GM21528 (cell line): ENCODE measurements around the gene TAGLN2.
A peak's percentile ranks its signal among the peaks of the same experiment; 100 is the strongest.
"Not testable (repeated sequence)": the region's sequence is repeated elsewhere in the genome, so short reads cannot be mapped to it uniquely, and the experiment has no call there.

Experiments used
- ATAC-seq: cut with Tn5 transposase; IDR thresholded peaks from one replicate; pipeline ENCODE4 v1.9.1; 2021; ENCODE audit warnings: mild to moderate bottlenecking, moderate library complexity; ENCODE audit not compliant: unreplicated experiment, low FRiP score

TAGLN2 gene

DNA sequence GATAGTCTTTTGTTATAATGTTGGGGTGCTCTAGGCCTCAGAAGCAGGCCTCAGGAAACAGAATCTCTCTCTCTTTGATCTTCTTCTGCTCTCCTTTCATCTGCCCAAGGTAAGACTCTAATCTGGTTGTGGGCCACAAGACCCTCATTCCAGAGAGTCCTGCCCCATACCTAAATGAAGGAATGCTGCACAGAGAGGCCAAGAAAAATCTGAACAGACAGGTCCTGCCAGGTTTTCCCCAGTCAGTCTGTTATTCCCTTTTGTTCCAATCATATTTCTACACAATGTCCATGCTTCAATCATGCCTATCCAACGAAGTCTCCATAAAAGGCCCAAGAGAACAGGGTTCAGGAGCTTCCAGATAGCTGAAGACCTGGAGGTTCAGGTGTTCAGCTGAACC is 18.3 kb downstream of the TAGLN2 start:
- no peak for ATAC-seq

DNA sequence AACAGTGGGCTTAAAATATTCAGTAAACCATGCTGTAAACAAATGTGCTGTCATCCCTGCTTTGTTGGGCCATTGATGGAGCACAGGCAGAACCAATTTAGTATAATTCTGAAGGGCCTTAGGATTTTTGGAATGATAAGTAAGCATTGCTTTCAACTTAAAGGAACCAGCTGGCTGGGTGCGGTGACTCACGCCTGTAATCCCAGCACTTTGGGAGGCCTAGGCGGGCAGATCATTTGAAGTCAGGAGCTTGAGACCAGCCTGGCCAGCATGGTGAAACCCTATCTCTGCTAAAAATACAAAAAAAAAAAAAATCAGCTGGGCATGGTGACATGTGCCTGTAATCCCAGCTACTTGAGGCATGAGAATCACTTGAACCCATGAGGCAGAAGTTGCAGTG is 21.3 kb downstream of the TAGLN2 start:
- ATAC-seq = not testable (repeated sequence)

DNA sequence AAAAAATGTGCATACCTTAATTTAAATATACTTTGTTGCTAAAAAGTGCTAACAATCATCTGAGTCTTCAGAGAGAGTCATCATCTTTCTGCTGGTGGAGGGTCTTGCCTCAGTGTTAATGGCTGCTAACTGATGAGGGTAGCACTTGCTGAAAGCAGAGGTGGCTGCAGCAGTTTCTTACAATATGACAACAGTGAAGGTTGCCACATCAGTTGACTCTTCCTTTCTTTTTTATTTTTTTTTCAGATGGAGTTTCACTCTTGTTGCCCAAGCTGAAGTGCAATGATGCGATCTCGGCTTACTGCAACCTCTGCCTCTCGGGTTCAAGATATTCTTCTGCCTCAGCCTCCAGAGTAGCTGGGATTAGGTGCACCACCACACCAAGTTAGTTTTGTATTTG is 22.8 kb downstream of the TAGLN2 start:
- ATAC-seq = no peak

DNA sequence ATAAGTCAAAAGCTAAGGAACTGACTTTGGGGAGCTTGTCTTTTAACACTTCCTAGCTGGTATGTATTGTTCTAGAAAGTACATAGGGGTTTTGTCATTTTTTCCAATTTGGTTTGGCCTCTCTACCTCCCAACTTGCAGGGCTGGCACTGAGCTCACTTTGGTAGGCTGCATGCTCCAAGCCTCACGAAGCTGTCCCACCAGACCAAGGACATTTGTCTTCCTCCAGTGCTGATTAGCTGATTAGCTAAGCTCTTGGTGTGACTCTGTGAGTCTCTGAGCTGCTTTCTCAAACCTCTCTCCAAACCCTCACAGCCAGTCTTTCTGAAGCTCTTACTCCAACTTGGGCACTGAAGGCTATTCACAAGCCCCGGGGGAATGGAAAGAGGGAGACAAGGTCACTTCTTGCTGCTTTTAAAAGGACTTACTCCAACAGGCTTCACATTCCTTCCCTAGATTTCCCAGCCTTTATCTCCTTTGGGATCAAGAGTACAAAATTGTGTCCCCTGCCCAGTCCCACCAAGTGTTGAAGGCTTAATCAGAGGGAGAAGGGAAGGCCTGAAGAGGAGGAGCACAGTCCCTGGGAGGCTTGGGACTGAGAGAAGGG is 24.4 kb downstream of the TAGLN2 start:
- no peak for ATAC-seq

DNA sequence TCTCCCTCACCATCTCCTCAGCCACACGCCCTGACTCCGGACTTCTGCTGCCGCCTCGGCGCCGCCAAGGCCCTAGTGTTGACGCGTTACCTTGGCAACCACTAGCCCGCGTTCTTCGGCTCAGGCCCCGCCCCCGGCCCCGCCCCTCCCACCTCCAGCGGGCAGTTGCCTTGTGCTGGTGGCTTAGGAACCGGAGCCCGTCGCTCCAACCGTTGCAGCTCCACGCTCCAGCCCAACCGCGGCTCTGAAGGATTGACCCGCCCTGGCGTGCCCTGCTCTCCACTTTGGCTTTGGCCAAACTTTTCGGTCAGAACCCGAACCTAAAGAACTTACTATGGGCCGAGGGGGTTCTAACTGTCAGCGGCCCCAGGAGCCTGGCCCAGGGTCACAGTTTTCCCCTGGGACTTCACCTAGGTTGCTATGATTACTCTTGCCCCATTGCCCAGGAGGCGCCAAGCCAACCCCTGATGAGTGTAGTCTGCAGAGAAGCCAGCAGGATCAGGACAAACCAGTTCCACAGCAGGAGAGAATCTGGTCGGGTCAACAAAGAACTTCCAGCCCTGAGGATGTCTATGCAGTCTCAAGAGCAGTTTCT is 25.1 kb downstream of the TAGLN2 start, which contains the start of gene CFAP45:
Gene CFAP45 (minus strand): TSS at position 80 of the 595 bp plus-strand sequence. CDS start 67 bp downstream, at position 13.
- no peak for ATAC-seq

DNA sequence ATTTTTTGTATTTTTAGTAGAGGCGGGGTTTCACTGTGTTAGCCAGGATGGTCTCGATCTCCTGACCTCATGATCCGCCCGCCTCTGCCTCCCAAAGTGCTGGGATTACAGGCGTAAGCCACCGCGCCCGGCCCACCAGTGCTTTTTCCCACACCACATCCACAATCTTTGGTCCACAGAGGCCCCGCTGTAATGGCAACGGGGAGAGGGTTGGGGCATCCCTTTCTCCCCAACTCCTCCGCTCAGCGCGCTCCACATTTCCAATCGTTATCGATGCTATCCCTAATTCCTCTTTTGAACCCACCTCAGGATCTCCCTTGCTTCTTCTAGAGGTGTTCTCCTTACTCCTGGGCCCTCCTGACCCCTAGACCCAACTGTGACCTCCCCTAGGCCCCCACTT is 25.7 kb downstream of the TAGLN2 start:
- ATAC-seq = not testable (repeated sequence)

DNA sequence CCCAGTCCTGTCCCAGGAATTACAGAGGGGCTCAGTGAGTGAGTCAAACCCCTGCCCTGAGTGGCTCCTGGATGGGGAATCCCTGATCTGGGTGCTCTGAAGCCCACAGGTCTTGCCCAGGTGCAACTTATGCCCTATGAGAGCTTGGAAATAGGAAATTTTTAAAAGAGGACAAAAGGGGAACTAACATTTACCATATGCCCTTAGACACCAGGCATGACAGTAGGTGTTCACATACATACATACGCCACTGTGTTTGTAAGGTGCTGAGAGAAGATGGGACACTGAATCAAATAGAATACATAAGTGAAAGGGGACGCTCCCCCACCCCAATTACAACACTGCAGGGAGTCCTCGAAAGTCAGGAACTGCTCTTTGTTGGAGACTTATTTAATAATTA is 26.8 kb downstream of the TAGLN2 start:
- ATAC-seq = no peak

DNA sequence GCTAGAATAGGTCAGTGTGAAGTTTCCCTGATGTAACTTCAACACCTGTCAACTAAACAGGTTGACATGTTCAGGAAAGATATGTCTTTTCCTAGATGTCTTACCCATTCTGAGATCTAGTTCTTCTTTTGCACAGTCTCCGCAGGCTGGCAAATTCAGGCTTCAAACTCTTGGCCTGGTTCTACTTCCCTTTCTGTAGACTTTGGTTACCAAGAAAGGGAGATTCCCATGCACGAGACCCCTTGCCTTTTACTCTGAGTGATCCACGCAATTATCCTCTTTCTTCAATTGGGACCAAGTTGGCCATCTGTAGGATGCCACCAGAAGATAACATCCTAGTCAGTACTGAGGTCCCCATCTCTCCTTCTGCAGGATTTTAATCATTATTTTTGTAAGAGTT is 27.3 kb downstream of the TAGLN2 start:
- no peak for ATAC-seq

DNA sequence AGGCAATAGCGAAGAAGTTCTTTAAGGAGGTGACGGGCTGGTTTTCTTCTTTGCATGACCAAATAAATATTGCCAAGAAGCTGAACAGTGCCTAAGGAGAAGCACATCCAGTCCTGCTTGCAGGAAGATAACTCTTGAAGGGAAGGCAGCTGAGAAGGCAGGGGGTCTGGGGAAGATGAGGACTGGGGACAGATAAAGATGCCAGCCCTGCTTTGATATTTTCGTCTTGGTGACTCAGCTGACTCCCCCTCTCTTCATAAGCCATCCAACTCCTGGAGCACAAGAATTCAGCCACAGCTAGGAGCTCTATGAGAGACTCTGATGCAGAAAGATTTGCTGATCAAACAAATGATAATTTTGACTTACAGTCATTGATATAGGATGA is 28.8 kb downstream of the TAGLN2 start:
- ATAC-seq = no peak

DNA sequence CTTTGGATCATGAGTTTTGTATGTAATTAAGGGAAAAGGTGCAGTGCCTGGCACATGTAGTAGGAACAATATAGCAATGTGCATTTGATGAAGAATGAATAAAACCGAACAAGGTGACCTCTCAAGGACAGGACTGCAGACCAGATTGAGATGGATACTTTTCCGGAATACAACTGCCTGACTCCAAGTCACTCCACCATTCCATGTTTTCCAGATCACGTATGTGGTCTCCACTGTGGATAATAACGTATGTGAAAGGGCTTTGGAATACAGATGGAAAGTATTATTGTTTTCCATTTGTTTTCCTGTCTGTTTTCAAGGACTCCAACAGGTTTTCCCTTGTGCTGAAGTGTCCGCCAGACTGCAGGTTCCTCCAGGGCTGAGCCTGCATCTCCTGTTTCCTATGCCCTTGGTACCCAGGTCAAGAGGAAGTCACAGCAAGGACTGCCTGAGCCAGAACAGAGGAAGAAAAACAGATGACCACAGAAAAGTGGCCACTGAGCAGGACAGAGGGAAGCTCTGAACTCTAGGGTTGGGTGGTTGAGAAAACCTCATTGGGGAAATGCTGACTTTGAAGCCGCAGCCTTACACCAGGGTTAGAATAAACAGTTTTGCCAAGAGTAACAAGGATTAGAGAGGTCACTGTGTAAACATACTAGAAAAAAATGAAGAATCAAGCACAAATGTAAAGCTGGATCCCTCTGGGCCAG is 29.3 kb downstream of the TAGLN2 start:
- no peak for ATAC-seq

DNA sequence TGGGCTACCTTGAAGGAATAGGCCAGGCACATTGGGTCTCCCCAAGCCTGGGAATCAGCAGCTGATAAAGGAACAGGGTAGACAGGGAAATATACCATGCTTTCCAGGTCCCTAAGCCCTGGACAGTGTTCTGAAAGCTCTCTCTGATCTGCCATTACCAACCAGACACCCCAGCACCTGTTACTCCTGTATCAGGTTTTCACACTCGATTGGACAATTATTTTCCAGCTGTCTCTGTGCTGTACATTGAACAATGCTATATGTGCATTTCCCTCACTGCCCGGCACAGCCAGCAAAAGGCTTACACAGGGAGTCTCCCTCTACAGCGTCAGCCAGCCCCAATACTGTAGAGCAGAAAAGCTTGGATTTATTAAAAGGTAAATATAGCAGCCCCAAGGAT is 30.0 kb downstream of the TAGLN2 start:
- no peak for ATAC-seq

DNA sequence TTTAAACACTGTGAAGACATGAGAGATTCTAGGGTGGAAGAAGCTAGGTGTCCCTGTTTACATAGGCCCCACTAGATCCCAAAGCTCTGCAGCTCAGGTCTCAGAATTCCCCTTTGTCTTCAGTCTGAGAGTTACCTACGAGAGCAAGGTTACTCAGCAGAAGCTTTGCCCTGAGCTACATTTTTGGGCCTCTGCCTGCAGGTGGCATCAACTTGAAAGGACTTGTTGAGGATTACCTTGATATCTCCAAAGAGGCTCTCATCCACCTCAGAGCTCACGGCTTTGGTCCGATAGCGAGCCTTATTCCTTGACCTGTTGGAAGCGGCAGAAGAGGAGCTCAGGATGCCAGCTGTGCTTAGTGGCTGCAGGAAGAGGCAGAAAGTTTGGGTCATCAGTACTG is 32.4 kb downstream of the TAGLN2 start:
- ATAC-seq = no peak

DNA sequence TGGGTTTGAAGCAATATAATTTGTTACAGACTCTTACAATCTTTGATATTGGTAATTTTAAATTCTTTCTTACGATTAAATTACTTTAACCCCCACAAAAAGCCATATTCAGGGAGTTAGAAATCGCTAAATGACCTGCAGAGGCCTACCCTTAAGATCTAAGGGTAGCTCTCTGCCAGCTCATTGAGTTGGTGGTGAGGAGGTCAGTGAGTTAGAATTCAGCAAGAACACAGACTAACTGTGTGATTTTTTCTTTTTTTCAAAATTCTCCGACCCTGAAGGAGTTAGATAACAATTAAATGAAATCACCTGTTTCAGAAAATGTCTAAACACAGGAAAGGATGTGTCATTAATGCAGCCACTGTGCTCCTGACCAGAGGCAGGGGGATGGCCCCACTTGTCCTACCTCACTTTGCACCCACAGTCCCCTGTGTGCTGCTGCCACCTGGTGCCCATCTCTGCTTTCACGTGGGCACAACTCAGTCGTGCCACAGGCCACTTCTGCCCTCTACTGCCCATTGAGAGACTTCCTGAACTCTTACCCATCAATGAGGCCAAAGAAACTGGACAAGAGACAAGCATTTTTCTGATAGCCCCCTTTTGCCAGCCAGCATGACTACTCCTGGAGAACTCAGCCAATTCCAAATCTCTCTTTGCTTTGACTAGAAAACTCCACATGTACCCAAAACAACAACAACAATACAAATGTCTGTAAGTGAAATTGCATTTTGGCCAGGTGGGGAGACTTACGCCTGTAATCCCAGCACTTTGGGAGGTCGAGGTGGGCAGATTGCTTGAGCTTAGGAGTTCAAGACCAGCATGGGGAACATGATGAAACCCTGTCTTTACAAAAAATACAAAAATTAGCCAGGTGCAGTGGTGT is 33.8 kb downstream of the TAGLN2 start:
- peak; percentile 62 for ATAC-seq

DNA sequence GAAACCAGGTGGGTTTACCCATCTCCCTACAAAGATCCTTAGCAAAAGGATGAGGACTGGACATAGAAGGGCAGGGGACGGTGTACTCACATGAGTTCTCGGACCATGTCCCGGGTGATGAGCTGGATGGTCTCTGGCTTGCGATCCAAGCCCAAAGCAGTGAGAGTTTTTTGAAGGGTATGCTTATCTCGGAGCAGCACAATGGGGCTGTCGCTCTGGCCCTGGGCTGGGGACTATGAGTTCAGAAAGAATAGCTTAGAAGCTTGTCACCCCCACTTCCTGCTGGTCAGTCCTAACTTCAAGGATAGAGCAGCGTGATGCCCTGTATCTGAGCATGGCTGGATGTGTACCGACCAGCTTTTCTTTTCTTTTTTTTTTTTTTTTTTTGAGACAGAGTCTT is 34.9 kb downstream of the TAGLN2 start:
- ATAC-seq = no peak

DNA sequence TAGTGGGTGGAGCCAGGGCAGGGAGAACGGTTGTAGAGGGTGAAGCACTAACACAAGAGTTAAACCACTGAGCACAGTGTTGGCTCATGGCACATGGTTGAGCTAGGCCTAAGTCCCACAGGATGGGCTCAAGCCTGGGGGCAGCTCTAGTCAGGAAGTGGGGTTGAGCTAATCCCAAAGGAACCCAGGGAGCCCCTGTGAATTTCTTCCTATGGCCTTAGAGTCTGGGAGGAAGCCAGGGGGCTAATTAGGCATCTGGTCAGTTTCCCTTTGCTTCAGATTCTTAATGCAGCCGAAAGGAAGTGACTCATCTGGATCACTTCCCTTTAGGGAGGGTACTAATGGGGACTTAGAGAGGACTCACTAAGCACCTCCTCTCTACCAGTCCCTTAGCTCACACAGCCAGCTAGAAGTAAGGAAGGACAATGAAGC is 35.5 kb downstream of the TAGLN2 start:
- ATAC-seq = peak; percentile 91

DNA sequence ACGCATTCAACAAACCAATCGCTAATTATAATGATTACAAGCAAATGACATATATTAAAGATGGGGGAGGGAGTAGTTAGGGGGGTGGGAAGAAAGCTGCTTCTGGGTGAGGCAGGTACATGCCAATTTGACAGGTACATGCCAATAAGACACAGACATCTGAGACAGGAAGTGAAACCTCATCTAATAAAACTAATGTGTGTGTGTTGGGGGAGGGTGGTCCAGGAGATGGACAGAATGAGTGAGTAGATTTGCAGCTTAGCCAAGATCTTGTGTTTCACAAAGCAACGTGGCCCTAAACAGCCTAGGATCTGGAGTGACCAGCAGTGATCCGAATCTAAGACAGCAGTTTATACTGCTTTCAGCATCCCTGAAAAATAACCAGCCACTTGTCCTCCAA is 36.1 kb downstream of the TAGLN2 start:
- no peak for ATAC-seq

DNA sequence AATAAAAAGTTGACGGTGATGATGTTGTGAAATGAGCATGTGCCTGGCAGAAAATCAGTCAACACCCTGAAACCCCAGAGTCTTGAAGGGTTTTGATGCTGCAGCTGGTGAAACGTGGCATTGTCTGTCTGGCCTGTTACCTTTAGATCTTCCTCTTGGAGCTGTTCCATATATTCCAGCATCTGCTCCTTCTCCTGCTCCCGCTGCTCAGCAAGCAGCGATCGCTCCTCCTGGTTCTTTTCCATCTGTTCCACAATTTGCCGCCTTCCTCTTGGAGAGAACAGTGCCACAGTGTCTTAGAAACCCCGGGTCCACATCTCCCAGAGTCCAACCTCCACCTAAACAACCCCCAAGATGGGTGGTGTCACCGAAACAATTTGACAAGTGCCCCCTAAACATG is 41.0 kb downstream of the TAGLN2 start:
- ATAC-seq = no peak

DNA sequence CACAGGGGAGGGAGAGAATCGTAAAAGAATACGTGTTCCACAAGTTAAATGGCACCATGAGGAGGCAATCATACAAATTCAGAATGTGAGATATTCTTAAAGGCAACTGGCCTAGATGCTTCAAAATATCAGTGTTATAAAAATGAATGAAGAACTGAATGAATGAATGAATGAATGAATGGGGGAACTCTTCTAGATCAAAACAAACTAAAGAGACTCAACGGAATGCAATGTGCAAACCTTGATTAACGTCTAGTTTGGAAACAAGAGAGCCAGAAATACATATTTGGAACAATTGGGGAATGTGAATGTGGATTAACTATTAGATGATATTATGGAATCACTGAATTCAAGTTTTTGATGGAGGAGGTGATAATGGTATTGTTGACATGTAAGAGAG is 42.2 kb downstream of the TAGLN2 start:
- no peak for ATAC-seq

DNA sequence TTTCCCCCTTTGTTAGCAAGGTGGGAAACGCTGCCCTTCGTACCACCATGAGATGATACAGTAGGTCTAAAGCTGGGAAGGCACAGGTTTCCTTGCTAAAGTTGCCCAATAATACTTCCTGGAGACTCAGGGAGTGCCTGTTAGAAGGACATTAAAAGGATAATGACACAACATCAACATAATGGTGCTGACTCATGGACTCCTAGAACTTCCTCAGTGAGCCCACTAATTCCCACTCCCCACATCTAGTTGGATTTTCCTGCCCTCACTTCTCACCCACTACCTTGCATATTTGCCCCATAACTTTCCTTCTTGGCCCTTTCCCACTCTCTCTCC is 42.8 kb downstream of the TAGLN2 start:
- no peak for ATAC-seq

DNA sequence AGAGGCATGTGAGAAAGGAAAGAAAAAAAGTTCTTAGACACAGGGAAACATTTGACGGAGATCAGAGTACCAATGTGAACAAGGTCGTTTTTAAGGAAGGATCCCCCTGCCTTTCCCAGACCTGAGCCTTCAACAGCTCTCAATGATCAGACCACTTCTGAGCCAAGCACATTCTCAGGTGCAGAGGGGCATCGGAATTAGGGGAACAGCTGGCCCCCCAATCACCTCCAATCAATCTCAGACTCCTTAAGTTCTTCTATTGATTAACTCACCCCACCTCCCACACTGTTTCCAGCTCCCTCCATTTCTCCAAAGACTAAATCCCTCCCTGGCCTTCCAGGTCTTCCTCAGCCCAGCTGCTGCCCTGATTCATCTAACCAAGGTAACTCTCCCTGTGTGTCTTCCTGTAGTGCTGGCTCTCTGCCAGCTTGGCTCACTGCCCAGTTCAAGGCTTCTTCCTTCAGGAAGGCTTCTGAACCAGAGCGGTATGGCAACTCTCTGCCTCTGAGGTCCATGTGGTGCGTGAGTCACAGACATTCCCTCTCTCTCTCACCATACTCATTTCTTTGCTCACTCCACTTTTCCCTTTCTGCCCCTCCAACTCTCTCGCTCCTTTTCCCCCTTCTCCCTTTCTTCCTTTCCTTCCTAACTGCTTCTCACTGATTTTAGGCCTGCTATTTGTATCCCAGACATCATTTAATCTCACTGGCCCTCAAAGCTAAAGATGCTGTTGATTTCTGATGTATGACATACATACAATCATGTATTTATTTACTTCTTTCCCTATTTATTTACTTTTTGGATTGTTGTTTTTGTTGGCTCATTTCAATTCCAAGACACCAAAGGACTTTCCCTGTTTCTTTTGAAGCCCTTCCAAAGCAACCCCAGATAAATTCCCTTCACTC is 43.4 kb downstream of the TAGLN2 start:
- ATAC-seq = no peak
